Stimulated activated CD4-positive, alpha-beta T cell treated with anti-CD3 and anti-CD28 coated beads, Interleukin-1b, Interleukin-23, amount 100 ng/mL, for 1 hour (primary cell): Measurements from ENCODE around the gene BORA.
"Not testable (repeated sequence)": the region's sequence is repeated elsewhere in the genome, so short reads cannot be mapped to it uniquely, and the experiment has no call there.

Experiments
- DNase-seq, 2 donors: peaks; one replicate each; pipeline ENCODE4 v3.0.0-alpha.2; 2020; ENCODE audit warnings: low read depth in 2 of 2

BORA gene

DNA sequence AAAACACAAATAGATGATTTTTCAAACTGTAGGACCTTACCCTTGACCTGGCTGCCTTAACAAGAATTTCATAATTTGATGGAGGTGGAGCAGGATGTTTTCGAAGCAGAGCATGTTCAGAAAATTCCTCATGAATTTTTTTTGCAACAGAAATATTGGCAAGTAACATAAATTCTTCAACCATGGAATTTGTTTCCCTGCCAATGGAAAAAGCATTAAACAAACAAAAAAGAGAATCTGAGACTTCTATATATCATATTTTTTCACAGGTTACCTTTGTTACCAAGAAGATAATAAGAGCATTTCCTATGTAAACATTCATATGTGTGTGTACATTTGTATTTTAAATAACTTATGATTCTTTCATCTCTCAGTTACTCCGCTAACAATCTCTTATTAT is 35.7 kb downstream of the BORA start:
- DNase-seq = no peak

DNA sequence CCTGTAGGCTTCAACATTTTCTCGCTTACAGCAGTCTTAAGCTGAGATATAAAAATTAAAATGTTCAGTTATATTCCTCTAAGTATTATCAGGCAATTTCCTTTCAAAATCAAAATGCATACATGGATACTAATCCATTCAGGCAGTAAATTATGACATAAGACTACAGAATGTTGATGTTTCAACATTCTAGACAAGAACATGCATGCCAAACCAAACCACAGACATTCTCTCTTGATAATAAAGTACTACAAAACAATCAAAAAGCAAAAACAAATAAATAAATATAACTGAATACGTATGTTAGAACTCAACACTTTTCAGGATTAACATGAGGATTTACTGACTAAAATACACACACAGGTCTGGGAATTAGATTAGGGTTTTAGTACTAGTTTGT is 46.3 kb downstream of the BORA start:
- no peak for DNase-seq

DNA sequence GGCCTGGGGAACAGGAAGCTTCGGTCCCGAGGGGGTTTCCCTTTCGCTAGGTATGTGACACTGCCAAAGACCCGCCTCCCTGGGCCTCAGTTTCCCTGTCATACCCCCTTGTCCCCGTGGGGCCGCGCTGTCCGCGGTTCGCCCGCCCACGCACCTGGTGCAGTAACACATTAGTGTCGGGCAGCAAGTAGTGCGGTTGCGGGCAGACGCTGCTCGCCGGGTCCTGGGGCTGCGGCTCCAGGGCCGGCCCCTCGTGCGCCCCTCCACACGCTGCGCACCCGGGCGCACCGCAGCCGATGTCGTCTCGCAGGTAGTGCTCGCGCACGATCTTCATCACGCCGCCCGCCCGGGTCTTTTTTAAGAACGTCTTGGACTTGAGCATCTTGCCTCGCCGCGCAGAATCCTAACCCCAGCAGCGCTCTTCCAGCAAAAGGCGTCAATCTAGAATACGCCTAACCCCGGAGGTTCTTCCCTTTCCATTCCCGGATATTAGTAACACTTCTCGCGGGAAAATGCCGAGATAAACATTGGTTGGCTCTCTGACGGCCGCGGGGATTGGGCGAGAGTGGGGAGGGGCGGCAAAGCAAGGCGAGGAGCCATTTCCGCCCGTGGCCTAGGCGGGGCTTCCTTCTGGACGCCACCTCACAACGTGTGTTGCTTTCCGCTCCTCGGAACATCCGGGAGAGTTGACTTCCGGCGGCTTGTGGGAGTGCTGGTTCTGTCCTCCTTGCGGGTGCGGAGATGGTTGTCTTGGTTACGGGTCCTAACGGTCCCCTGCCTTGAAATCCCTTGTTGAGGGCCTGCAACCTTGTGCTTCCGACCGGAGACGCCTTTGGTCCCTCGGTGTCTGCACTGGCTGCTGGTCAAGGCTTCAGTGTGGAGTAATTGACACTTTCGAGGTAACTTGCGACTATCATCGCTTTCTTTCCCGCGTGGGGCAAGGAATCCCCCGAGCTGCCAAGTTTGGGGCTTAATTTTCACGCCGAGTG is 54.0 kb downstream of the BORA start, which contains the start of the genes DIS3 and PIBF1:
Gene DIS3, minus strand, starts transcription at position 450 of the 989 bp plus-strand sequence. Its CDS starts 68 bp downstream, at position 382.
Gene PIBF1, plus strand, starts transcription at position 683 of the 989 bp plus-strand sequence. CDS start 1,337 bp downstream, outside the sequence.
- peak; percentile 78 to 87 for DNase-seq

DNA sequence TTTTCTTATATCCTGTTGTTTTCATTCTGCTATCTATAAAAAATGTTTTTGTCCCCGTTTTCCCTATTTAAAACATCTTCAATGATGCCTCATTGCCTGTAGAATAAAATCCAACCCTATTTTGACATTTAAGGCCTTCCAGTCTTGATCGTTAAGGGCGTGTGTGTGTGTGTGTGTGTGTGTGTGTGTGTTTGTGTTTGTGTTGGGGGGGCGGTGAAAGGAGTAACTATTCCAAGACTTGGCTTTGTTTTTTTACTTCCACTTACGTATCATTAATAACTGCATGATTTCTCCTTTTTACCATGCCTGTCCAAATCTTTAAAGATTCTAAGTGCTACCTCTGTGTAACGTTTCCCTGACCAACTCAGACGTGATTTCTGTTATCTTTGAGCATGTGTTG is 55.0 kb downstream of the BORA start:
- no peak for DNase-seq

DNA sequence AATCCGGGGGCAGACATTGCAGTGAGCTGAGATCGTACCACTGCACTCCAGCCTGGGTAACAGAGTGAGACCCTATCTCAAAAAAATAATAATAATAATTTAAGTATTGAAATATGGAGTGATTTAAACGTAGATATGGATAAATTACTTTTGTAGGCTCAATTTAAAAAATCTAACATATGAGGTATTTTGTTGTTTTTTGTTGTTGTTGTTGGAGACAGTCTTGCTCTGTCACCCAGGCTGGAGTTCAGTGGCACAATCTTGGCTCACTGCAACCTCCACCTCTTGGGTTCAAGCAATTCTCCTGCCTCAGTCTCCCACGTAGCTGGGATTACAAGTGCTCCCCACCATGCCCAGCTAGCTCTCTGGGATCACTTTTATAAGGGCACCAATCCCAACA is 57.0 kb downstream of the BORA start:
- DNase-seq = not testable (repeated sequence)

DNA sequence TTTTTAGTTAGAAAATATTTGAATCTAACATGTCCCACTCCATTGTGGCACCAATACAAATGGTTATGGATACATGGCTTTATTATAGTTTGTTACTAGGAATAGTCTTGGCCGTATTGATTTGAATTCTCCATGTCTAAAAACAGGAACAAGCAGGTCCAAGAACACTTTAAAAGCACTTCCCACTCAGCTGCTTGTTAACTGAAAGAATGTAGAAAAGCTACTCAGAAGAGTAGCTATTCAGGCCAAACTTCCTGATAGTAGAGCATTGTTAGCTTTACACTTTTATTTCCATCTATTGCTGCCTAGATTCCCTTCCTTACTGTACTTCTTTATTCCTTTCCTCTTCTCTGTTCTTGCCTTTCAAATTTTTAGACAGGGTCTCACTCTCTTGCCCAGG is 61.1 kb downstream of the BORA start:
- no peak for DNase-seq

DNA sequence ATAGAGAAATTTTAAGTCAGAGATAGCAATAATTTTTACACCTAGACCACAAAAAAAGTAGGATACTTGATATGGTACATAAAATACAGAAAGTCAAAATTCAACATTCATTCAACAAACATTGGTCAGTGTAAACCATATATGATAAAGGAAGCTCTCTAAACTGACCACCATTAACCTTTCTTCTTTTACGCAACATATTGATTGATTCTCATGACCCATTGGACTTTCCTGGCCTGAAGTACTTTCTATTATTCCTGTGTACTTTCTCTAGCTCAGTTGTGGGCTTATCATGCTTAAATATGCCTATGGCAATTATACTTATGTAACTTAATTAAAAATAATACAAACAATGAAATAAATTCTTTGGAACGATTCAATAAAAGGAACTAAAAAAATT is 64.9 kb downstream of the BORA start:
- DNase-seq = no peak

DNA sequence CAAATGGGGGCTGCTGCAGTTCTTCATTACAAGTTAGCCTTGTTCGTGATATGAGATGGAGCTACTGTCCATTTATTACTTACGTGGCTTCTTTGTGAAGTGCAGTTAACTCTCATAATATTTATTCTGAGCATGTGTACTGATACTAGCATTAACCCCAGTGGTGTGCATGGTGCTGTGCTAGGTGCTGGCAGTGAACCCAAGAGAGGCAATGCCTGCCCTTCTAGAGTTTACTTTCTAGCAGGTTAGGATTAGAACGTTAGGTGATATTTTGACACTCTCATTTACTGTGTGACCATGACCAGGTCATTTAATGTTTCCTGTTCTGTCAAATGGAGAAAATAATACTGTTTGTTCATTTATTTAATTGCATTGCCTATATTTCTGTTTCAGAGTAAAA is 71.1 kb downstream of the BORA start:
- no peak for DNase-seq

DNA sequence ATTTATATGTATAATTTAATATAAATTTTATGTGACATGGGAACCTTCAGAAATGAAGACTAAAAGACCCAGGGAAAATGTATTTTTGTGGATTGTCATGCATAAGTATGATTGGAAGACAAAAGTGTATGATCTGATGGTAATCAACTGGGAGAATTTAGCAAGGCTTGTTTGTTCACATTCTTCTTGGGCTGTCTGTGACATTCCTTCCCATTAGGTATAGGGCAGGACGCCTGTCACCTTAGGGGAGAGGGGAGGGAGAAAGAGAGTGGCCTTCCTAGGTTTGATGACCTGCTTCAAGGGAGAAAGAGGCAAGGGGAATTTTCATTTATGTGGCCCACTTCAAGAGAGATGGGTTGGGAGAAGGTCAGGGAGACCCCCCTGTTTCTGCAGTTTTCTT is 76.6 kb downstream of the BORA start:
- DNase-seq = no peak
